ENCODE results near the gene QSOX1.

The QSOX1 gene

GRCh38 chr1:180250883-180251509, 96.3 kb downstream of the QSOX1 start:
- Histone ChIP-seq H3K4me3 (no peak overlapping the region), H3K27ac (no peak overlapping the region)
- TF ChIP-seq, protein P1, sequence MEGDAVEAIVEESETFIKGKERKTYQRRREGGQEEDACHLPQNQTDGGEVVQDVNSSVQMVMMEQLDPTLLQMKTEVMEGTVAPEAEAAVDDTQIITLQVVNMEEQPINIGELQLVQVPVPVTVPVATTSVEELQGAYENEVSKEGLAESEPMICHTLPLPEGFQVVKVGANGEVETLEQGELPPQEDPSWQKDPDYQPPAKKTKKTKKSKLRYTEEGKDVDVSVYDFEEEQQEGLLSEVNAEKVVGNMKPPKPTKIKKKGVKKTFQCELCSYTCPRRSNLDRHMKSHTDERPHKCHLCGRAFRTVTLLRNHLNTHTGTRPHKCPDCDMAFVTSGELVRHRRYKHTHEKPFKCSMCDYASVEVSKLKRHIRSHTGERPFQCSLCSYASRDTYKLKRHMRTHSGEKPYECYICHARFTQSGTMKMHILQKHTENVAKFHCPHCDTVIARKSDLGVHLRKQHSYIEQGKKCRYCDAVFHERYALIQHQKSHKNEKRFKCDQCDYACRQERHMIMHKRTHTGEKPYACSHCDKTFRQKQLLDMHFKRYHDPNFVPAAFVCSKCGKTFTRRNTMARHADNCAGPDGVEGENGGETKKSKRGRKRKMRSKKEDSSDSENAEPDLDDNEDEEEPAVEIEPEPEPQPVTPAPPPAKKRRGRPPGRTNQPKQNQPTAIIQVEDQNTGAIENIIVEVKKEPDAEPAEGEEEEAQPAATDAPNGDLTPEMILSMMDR (IDR thresholded peaks at IDR 0.05): no peak
- no peak for DNase-seq (ENCODE audit: low spot score)

DNA sequence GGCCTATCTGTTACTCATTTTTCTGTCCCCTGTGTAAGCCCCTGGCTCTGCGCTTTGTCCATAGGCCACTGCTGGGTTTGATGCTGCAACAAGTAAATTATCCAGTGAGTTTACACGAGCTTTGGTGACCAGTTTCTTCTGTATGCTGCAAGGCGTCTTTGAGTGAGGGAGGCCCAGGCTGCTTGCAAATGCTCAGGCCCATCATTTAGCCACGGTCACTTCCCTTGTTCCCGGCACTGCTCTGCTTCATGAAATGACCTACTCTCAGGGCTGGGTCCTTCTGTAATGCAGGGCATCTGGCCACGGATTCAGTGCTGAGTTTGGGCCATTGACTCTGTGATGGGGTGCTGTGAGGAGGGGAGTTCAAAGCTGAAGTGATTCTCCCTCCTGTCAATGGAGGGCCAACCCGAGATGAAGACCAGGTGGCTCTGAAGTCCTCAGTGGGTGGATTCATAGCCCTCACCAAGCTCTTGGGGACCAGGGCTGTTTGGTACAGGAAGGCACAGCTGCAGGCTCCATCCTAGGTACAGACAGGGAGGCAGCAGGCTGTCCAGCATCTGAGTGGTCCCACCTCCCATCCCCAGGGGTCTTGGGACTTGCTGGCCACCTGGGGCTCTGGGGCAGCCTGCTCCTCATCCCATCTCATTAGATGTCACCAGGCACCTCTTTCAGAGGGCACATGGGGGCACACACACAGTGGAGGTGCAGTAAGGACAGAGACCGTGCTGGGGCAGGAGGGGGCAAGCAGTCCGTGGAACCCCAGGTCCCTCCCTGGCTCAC, 97.0 kb downstream of the QSOX1 start:
- no peak overlapping the region for H3K4me3 ChIP-seq
- no peak for DNase-seq (ENCODE audit: low spot score)
- TF ChIP-seq, protein P1 (IDR thresholded peaks at IDR 0.05): no peak
- H3K27ac ChIP-seq: no peak overlapping the region

GRCh38 chr1:180252638-180253536, 98.2 kb downstream of the QSOX1 start:
- TF ChIP-seq, protein P1 (IDR thresholded peaks at IDR 0.05): peak; percentile 62
- DNase-seq (ENCODE audit: low spot score): peak; percentile 74
- no peak overlapping the region for H3K4me3 ChIP-seq
- no peak overlapping the region for H3K27ac ChIP-seq

Measured in coronary artery (tissue), 2 donors.